Inferior parietal cortex (tissue), 1 donor: ENCODE measurements around the gene TERT.
"Not testable (repeated sequence)": the region's sequence is repeated elsewhere in the genome, so short reads cannot be mapped to it uniquely, and the experiment has no call there.

Source experiments
- DNase-seq: peaks from one replicate; pipeline ENCODE4 v3.0.0-alpha.2; 2016; ENCODE audit errors: extremely low spot score

The TERT gene

GRCh38 chr5:1330847-1331831 is 36.3 kb upstream of the TERT start:
- no peak for DNase-seq

GRCh38 chr5:1330146-1330846 is 35.4 kb upstream of the TERT start:
- DNase-seq, result peak; percentile 54

DNA sequence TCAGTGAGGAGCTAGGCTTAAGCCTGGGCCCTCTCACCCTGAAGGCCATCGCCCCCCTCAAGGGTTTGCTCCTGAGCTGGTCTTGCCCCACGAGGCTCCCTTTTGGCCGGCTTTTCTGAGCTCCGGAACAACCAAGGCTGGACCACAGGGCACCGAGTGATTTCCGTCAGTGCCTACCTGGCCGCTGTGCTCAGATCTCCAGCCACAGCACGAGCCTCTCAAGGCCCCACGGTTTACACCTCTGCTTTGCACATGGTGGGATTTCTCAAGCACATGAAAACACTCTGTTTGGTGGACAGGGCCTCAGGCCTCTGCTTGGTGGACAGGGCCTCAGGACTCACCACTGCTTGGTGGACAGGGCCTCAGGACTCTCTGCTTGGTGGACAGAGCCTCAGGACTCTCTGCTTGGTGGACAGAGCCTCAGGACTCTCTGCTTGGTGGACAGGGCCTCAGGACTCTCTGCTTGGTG is 34.3 kb upstream of the TERT start:
- DNase-seq, result no peak

DNA sequence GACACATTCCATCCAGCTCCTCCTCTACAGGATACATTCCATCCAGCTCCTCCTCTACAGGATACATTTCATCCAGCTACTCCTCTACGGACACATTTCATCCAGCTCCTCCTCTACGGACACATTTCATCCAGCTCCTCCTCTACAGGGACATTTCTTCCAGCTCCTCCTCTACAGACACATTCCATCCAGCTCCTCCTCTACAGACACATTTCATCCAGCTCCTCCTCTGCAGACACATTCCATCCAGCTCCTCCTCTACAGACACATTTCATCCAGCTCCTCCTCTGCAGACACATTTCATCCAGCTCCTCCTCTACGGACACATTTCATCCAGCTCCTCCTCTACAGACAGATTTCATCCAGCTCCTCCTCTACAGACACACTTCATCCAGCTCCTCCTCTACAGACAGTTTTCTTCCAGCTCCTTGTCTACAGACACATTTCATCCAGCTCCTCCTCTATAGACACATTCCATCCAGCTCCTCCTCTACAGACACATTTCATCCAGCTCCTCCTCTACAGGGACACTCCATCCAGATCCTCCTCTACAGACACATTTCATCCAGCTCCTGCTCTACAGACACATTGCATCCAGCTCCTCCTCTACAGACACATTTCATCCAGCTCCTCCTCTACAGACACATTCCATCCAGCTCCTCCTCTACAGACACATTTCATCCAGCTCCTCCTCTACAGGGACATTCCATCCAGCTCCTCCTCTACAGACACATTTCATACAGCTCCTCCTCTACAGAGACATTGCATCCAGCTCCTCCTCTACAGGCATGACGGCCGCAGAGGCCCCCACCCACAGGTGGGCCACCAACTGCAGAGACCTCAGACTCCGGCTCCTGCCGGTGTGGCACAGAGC is 33.6 kb upstream of the TERT start:
- DNase-seq, result not testable (repeated sequence)

DNA sequence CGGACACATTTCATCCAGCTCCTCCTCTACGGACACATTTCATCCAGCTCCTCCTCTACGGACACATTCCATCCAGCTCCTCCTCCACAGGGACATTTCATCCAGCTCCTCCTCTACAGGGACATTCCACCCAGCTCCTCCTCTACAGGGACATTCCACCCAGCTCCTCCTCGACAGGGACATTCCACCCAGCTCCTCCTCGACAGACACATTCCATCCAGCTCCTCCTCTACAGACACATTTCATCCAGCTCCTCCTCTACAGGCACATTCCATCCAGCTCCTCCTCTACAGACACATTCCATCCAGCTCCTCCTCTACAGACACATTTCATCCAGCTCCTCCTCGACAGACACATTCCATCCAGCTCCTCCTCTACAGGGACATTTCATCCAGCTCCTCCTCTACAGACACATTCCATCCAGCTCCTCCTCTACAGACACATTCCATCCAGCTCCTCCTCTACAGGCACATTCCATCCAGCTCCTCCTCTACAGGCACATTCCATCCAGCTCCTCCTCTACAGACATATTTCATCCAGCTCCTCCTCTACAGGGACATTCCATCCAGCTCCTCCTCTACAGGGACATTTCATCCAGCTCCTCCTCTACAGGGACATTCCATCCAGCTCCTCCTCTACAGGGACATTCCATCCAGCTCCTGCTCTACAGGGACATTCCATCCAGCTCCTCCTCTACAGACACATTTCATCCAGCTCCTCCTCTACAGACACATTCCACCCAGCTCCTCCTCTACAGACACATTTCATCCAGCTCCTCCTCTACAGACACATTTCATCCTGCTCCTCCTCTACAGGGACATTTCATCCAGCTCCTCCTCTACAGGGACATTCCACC is 32.3 kb upstream of the TERT start:
- DNase-seq, result not testable (repeated sequence)

DNA sequence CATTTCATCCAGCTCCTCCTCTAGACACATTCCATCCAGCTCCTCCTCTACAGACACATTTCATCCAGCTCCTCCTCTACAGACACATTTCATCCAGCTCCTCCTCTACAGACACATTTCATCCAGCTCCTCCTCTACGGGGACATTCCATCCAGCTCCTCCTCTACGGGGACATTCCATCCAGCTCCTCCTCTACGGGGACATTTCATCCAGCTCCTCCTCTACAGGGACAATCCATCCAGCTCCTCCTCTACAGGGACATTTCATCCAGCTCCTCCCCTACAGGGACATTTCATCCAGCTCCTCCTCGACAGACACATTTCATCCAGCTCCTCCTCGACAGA is 31.6 kb upstream of the TERT start:
- DNase-seq, result not testable (repeated sequence)

GRCh38 chr5:1325870-1326531 is 31.1 kb upstream of the TERT start:
- no peak for DNase-seq

- no peak for DNase-seq
These were observed 30.4 kb upstream of the TERT start for GRCh38 chr5:1325191-1325741.

GRCh38 chr5:1324719-1325190 is 29.9 kb upstream of the TERT start:
- DNase-seq, result no peak

- DNase-seq, result no peak
These were observed 29.4 kb upstream of the TERT start for GRCh38 chr5:1324301-1324700.

DNA sequence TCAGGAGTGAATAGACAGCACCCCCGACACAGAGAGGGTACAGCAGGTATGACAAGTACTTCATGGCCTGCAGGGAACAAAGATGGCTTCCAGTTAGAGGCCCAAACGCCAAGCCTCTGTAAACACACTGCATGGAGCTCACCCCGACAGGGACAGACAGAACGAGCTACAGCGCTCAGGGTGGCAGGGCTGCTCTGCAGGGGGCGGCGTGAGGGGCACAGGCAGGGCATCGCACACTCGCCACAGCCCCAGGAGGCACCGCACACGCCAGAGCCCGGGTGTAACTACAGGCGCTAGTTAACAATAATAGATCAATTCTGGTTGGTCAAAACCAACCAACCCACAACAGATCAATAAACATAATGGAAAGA is 28.9 kb upstream of the TERT start:
- no peak for DNase-seq

DNA sequence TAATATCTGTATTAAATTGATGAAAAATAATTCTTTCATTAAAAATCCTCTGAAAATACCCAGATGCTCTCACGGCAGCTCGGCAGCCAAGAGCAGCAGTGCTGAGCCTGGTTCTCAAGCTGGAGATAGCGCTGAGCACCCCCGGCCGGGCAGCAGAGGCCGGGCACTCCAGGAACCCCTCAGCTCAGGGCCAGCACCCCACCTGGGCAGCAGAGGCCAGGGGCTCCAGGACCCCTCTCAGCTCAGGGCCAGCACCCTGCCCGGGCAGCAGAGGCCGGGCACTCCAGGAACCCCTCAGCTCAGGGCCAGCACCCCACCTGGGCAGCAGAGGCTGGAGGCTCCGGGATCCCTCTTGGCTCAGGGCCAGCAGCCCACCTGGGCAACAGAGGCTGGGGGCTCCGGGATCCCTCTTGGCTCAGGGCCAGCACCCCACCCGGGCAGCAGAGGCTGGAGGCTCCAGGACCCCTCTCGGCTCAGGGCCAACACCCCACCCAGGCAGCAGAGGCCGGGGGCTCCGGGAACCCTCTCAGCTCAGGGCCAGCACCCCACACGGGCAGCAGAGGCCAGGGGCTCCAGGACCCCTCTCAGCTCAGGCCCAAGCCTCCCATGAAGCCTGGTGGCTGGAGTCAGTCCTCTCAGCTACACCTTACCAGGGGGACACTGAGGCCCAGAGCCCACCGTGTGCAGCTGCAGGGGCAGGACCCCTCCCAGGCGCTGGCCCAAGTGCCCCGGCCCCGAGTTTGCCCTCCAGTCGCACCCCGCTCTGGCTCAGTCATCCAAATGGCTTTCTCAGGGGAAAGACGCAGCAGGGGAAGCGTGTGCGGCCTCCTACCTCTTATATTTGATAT is 28.3 kb upstream of the TERT start:
- DNase-seq, result no peak

DNA sequence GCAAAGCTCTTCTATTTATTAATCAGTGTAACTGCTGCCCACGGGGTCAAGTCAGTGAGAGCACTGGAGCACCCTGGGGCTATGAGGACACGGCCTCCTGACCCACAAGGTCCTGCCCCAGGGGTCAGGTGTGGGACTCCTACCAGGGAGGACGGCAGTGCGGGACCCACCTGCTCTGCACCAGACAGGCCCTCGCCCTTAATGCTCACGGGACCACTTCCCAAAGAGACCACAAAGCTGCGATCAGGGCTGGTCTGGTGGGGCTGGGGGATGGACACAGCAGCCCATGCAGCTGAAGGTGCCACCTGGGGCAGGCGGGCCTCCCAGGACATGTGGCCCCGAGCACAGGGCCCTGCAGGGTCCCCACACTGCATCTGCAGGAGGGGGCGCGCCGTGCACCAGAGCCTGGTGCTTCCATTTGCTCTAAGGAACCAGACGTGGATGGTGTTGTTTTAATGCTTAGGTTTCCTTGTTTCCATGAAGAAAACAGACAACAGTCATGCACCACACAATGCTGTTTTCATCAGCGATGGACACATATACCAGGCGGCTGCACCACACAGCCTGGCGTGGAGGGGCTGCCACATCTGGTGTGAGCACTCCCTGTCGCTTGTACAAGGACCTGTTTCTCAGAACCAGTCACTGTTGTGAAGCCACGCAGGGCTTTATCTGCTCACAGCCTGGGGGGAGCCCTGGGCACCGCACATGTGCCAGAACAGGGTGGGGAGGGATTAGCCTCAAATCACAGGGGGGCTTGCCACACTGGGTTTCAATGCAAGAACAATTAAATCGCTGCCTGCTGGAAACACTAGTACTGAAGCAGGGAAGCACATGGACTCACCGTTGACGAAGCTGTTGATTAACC is 27.4 kb upstream of the TERT start:
- no peak for DNase-seq

- DNase-seq, result no peak
These were observed 26.7 kb upstream of the TERT start for GRCh38 chr5:1321576-1321975.

GRCh38 chr5:1320436-1321344 is 25.8 kb upstream of the TERT start:
- DNase-seq, result no peak

DNA sequence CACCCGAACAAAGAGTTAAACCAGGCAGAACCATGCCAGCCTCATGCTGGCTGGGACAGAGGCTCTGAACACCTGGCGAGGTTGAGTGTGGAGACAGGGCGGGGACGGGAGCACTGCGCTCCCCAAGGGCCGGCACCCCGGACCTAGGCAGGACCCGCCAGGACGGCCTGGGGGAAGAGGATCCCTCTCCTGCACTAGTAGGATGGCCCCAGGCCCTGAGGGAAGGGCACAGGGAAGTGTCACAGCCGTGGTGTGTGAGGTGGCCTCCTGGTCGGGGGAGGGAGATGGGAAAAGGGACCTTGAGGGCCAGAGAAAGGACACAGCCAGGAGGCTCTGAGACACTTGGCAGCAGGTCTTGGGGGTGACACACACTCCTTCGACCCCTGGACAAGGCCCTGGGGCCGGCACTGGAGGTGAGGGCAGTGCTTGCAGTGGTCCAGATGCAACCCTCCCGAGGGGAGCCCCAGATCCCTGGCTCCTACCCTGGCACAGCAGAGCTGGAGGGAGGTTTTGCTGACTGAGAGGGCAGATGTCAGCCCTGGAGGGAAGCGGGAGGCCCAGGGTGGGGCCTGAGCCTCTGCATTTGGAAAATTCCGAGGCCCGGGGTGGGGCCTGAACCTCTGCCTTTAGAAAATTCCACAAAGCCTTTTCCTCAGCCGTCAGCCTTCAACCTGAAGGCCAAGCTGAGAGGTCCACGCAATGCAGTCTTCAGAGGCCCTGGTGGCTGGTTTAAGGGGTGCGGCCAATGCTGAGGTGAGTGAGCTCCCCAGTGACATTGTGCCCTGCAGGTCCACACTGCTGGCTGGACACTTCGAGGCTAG is 24.8 kb upstream of the TERT start:
- no peak for DNase-seq
